Measurements from ENCODE around the gene WDFY4. TPM values are rescaled to one million over a fixed set of nuclear protein-coding genes. Genes with fewer than 3 reads are reported as not detected.

The WDFY4 gene
- total RNA-seq, 1 donor from 2014 or later: 33.8 TPM

DNA sequence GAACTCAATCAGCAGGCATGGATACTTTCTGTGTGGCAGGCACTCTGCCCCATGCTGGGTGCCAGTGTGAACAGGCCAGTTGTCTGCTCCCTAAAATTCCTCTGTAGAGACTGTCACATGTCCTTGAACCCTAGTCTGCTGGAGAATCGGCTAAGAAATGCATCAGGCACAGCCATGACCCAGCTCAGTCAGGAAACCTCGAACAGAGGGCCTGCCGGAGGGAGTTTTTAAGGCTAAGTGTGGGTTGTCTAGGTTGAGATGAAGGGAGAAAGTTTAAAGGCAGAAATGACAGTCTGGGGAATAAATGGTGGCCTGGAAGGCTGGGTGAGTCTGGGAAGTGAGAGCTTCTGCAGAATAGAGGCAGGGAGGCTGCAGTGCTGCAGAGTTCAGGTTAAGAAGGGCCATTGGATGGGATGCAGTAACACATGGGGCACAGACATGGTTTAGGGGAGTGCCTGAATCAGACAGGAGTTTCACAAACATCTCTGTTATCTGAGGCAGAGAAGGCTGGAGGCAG lies 45.3 kb downstream of the WDFY4 start:
- no peaks in the 10 kb centered on the region for H3K4me1 ChIP-seq
- DNase-seq (ENCODE audit: low spot score in 2 of 2): no peak
- no peak overlapping the region for H3K4me3 ChIP-seq
- no peaks in the 10 kb centered on the region for H3K36me3 ChIP-seq
- no peaks in the 10 kb centered on the region for H3K27me3 ChIP-seq
- intact Hi-C loops (cut with DNase I): no loop called here
- no peak overlapping the region for H3K27ac ChIP-seq
- TF ChIP-seq, protein P1, sequence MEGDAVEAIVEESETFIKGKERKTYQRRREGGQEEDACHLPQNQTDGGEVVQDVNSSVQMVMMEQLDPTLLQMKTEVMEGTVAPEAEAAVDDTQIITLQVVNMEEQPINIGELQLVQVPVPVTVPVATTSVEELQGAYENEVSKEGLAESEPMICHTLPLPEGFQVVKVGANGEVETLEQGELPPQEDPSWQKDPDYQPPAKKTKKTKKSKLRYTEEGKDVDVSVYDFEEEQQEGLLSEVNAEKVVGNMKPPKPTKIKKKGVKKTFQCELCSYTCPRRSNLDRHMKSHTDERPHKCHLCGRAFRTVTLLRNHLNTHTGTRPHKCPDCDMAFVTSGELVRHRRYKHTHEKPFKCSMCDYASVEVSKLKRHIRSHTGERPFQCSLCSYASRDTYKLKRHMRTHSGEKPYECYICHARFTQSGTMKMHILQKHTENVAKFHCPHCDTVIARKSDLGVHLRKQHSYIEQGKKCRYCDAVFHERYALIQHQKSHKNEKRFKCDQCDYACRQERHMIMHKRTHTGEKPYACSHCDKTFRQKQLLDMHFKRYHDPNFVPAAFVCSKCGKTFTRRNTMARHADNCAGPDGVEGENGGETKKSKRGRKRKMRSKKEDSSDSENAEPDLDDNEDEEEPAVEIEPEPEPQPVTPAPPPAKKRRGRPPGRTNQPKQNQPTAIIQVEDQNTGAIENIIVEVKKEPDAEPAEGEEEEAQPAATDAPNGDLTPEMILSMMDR (IDR thresholded peaks at IDR 0.05): no peak
- no peaks in the 10 kb centered on the region for H3K9me3 ChIP-seq

DNA sequence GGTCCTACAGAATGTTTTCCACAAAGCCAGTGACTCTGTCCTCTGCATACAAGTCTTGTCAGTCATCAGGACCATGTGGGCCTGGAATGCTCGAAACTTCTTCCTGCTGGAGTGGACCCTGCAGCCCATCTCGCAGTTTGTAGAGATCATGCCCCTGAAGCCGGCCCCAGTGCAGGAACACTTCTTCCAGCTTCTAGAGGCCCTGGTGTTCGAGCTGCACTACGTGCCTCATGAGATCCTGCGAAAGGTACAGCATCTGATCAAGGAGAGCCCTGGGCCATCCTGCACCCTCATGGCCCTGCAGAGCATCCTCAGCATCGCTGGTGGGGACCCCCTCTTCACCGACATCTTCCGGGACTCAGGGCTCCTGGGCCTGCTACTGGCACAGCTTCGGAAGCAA lies 46.5 kb downstream of the WDFY4 start:
- no peaks in the 10 kb centered on the region for H3K4me1 ChIP-seq
- no peak for DNase-seq (ENCODE audit: low spot score in 2 of 2)
- no peak overlapping the region for H3K27ac ChIP-seq
- H3K4me3 ChIP-seq: no peak overlapping the region
- H3K36me3 ChIP-seq: no peaks in the 10 kb centered on the region
- no peaks in the 10 kb centered on the region for H3K9me3 ChIP-seq
- no peaks in the 10 kb centered on the region for H3K27me3 ChIP-seq
- intact Hi-C loops (cut with DNase I): no loop called here
- TF ChIP-seq, protein P1 (IDR thresholded peaks at IDR 0.05): no peak

DNA sequence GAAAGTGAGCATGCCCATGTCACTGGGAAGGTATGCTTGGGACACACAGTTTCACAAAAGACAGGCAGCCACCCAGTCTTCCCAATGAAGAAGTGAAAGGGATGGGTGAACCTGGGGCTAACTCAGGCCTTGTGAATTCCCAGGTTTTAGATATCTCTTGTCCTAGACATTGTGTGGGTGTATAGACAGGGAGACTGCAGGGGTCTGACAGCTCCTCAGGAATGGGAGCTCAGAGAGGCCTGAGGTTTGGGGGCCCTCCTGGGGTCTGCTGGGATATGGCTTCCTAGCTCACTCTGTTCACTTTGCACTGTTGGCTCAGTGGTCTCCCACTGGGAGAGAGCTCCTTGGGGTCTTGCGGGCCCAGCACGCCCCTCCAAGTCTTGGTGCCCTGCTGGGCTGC lies 47.0 kb downstream of the WDFY4 start:
- TF ChIP-seq, protein P1 (IDR thresholded peaks at IDR 0.05): no peak
- DNase-seq (ENCODE audit: low spot score in 2 of 2): no peak
- no peak overlapping the region for H3K4me3 ChIP-seq
- no peak overlapping the region for H3K27ac ChIP-seq
- intact Hi-C loops (cut with DNase I): no loop called here
- H3K9me3 ChIP-seq: no peaks in the 10 kb centered on the region
- no peaks in the 10 kb centered on the region for H3K4me1 ChIP-seq
- no peaks in the 10 kb centered on the region for H3K36me3 ChIP-seq
- H3K27me3 ChIP-seq: no peaks in the 10 kb centered on the region

DNA sequence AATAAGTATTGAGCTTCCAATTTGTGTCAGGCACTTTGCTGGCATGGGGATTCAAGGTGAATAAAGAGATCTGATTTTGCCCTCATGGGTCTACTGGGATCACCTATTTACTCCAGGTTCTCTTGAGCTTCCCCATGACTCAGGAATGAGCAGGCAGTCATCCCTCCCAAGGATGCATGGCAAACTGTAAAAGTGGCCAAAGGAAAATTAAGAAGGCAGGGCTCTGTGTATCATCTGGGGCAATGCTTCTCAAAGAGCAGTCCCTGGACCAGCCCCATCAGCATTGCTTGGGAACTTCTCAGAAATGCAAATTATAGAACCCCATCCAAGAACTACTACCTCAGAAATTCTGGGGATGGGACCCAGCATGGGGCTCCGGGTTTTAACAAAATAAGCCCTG lies 48.7 kb downstream of the WDFY4 start:
- no peak for DNase-seq (ENCODE audit: low spot score in 2 of 2)
- Histone ChIP-seq H3K4me3 (no peak overlapping the region), H3K27me3 (no peaks in the 10 kb centered on the region), H3K9me3 (no peaks in the 10 kb centered on the region), H3K27ac (no peak overlapping the region), H3K36me3 (no peaks in the 10 kb centered on the region), H3K4me1 (no peaks in the 10 kb centered on the region)
- intact Hi-C loops (cut with DNase I): no loop called here
- TF ChIP-seq, protein P1 (IDR thresholded peaks at IDR 0.05): no peak

DNA sequence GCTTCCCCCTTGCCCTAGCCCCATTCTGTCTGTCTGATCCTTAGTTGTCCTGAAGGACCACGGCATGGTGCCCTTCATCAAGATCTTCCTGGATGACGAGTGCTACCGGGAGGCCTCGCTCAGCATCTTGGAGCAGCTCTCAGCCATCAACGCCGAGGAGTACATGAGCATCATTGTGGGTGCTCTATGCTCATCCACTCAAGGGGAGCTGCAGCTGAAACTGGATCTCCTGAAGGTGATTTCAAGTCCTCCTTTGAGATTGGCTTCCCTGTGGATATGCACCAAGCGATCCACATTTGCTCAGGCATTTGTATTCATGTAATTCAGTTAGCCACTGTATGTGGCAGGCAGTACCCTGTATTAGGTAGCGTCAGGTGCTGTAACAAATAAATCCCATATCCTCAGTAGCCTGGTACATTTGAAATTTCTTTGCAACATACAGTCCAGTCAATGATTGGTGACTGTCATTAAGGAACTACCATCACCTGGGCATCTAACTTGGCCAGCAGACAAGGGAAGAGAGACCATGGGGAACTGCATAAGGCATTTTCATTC lies 51.2 kb downstream of the WDFY4 start:
- H3K27ac ChIP-seq: no peak overlapping the region
- H3K4me1 ChIP-seq: no peaks in the 10 kb centered on the region
- DNase-seq (ENCODE audit: low spot score in 2 of 2): no peak
- H3K4me3 ChIP-seq: no peak overlapping the region
- intact Hi-C loops (cut with DNase I): no loop called here
- no peaks in the 10 kb centered on the region for H3K36me3 ChIP-seq
- no peaks in the 10 kb centered on the region for H3K27me3 ChIP-seq
- H3K9me3 ChIP-seq: no peaks in the 10 kb centered on the region
- TF ChIP-seq, protein P1 (IDR thresholded peaks at IDR 0.05): no peak

DNA sequence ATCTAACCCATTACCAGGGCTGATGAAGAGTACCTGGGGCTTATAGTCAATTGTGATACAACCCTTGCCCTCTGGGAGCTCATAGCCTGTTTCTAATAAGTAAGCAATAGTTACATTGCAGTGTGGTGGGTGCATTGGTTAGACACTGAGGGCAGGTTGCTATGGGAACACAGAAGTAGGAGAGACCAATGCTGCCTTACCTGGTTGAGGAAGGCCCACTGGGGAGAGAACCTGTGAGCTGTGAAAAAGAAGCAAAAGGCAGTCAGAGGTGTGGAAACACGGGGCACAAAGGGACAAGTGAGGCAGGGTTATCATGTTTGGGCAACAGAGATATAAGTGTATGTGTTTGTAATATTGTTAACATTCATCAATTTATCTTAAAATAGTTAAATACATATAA lies 51.9 kb downstream of the WDFY4 start:
- H3K4me1 ChIP-seq: no peaks in the 10 kb centered on the region
- DNase-seq (ENCODE audit: low spot score in 2 of 2): no peak

More for the DNA sequence above, 51.9 kb downstream of the WDFY4 start:
- intact Hi-C loops (cut with DNase I): no loop called here
- Histone ChIP-seq H3K27ac (no peak overlapping the region), H3K27me3 (no peaks in the 10 kb centered on the region), H3K9me3 (no peaks in the 10 kb centered on the region), H3K4me3 (no peak overlapping the region), H3K36me3 (no peaks in the 10 kb centered on the region)
- TF ChIP-seq, protein P1 (IDR thresholded peaks at IDR 0.05): no peak
